SK-N-SH treated with all-trans-retinoic acid at 6 μM for 48 hours (cell line): Measurements from ENCODE around the gene CCL22.
"Not testable (repeated sequence)": the region's sequence is repeated elsewhere in the genome, so short reads cannot be mapped to it uniquely, and the experiment has no call there.

ENCODE experiments used
- ATAC-seq: fragments of 200-7000 bp; cut with Tn5 transposase; 3 replicates; pipeline ENCODE4 v1.9.1; 2020; ENCODE audit warnings: mild to moderate bottlenecking, moderate library complexity
- BACH2 ChIP-seq: fragments of 250-450 bp; sonication (Bioruptor Pico); IDR thresholded peaks from 2 replicates; pipeline ENCODE4 v1.9.0; 2021; ENCODE audit warnings: mild to moderate bottlenecking, borderline replicate concordance
- CSDC2 ChIP-seq: fragments of 250-450 bp; sonication (Bioruptor Pico); IDR thresholded peaks from 2 replicates; pipeline ENCODE4 v1.5.0; 2020; ENCODE audit warnings: mild to moderate bottlenecking, moderate library complexity
- GLIS3 ChIP-seq: fragments of 250-450 bp; sonication (Bioruptor Pico); IDR thresholded peaks from 2 replicates; pipeline ENCODE4 v1.5.0; 2020; ENCODE audit warnings: mild to moderate bottlenecking, moderate library complexity
- ISL1 ChIP-seq: fragments of 250-450 bp; sonication (Bioruptor Pico); IDR thresholded peaks from 2 replicates; pipeline ENCODE4 v2.1.2; 2022; ENCODE audit warnings: mild to moderate bottlenecking, moderate library complexity
- OSR1 ChIP-seq: fragments of 250-450 bp; sonication (Bioruptor Pico); IDR thresholded peaks from 2 replicates; pipeline ENCODE4 v1.8.0; 2022; ENCODE audit warnings: moderate library complexity, mild to moderate bottlenecking, inconsistent platforms
- PPARA ChIP-seq: fragments of 250-450 bp; sonication (Bioruptor Pico); IDR thresholded peaks from 2 replicates; pipeline ENCODE4 v1.5.0; 2020; ENCODE audit warnings: mild to moderate bottlenecking, borderline replicate concordance
- RARB ChIP-seq: fragments of 250-450 bp; sonication (Bioruptor Pico); IDR thresholded peaks from 2 replicates; pipeline ENCODE4 v1.8.0; 2021; ENCODE audit warnings: mild to moderate bottlenecking, moderate library complexity
- SNAI2 ChIP-seq: fragments of 250-450 bp; sonication (Bioruptor Pico); IDR thresholded peaks from 2 replicates; pipeline ENCODE4 v1.5.0; 2020; ENCODE audit warnings: mild to moderate bottlenecking, moderate library complexity
- TCF4 ChIP-seq: fragments of 250-450 bp; sonication (Bioruptor Pico); IDR thresholded peaks from 2 replicates; pipeline ENCODE4 v1.8.0; 2021; ENCODE audit warnings: mild to moderate bottlenecking, moderate library complexity, borderline replicate concordance
- TOX ChIP-seq: fragments of 250-450 bp; sonication (Bioruptor Pico); IDR thresholded peaks from 2 replicates; pipeline ENCODE4 v1.8.0; 2021; ENCODE audit warnings: mild to moderate bottlenecking, moderate library complexity, borderline replicate concordance
- ZC3H10 ChIP-seq: fragments of 250-450 bp; sonication (Bioruptor Pico); IDR thresholded peaks from 2 replicates; pipeline ENCODE4 v1.5.1; 2021; ENCODE audit warnings: mild to moderate bottlenecking, moderate library complexity
- ZFP3 ChIP-seq: fragments of 250-450 bp; sonication (Bioruptor Pico); IDR thresholded peaks from 2 replicates; pipeline ENCODE4 v1.5.0; 2020; ENCODE audit warnings: mild to moderate bottlenecking, moderate library complexity
- ZFP30 ChIP-seq: fragments of 450-650 bp; formaldehyde crosslinking; IDR thresholded peaks from 2 replicates; pipeline ENCODE4 v1.5.0; 2022; ENCODE audit warnings: mild to moderate bottlenecking, moderate library complexity
- ZNF565 ChIP-seq: fragments of 450-650 bp; formaldehyde crosslinking; conservative IDR thresholded peaks from 2 replicates; pipeline ENCODE4 v1.5.0; 2020; ENCODE audit warnings: low read depth, mild to moderate bottlenecking, moderate library complexity
- ZNF70 ChIP-seq: fragments of 450-650 bp; formaldehyde crosslinking; IDR thresholded peaks from 2 replicates; pipeline ENCODE4 v1.5.0; 2020; ENCODE audit warnings: mild to moderate bottlenecking, moderate library complexity
- ZNF8 ChIP-seq: fragments of 450-650 bp; formaldehyde crosslinking; IDR thresholded peaks from 2 replicates; pipeline ENCODE4 v1.5.0; 2020; ENCODE audit warnings: mild to moderate bottlenecking, moderate library complexity
- TF ChIP-seq, protein P1 (sequence below): fragments of 250-450 bp; sonication (Bioruptor Pico); IDR thresholded peaks from 2 replicates; pipeline ENCODE4 v1.5.1; 2020; ENCODE audit warnings: low read depth, mild to moderate bottlenecking, moderate library complexity
- TF ChIP-seq, protein P2 (sequence below): fragments of 250-450 bp; sonication (Bioruptor Pico); IDR thresholded peaks from 2 replicates; pipeline ENCODE4 v1.5.1; 2021; ENCODE audit warnings: mild to moderate bottlenecking, moderate library complexity
- TF ChIP-seq, protein P3 (sequence below): fragments of 250-450 bp; sonication (Bioruptor Pico); IDR thresholded peaks from 2 replicates; pipeline ENCODE4 v1.5.0; 2020; ENCODE audit warnings: mild to moderate bottlenecking, moderate library complexity
- TF ChIP-seq, protein P4 (sequence below): fragments of 250-450 bp; sonication (Bioruptor Pico); IDR thresholded peaks from 2 replicates; pipeline ENCODE4 v1.8.0; 2020; ENCODE audit warnings: mild to moderate bottlenecking, moderate library complexity, borderline replicate concordance

The CCL22 gene

DNA sequence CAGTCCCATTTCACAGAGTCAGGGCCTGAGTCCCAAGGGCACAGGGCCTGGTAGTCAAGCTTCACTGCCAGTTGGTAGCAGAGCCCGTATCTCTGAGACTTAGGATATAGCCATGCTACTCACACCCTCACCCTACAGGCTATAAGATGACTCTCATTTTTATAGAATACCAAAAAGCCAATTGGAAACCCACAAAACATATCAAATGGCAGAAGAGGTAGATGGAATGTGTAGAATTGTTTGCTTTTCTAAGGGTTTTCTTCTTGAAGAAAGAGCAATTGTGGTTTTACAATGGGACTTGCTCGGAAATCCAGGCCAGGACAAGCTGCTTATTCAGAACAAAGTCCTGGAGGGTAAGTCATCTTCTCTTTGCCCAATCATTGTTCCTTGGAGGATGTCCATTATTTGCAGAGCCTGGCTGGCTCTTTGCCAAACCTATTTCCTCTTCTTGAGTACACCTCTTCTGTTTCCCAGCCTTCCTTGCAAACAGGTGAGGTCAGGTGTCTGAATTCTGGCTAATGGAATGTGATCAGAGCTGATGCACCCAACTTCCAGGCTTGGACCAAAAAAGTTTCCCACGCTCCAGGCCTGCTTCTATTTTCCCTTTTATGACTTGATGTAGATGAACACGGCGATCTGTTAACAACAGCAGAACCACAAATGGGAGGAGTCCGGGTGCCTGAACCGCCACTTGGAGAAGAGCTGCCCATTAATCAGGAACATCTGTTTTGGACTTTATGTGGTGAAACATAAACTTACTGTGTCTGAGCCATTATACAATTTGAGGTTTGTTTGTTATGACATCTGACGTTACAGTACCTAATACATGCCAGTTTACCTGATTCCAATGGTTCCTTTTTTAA is 16.9 kb upstream of the CCL22 start:
- TF ChIP-seq, protein P1, sequence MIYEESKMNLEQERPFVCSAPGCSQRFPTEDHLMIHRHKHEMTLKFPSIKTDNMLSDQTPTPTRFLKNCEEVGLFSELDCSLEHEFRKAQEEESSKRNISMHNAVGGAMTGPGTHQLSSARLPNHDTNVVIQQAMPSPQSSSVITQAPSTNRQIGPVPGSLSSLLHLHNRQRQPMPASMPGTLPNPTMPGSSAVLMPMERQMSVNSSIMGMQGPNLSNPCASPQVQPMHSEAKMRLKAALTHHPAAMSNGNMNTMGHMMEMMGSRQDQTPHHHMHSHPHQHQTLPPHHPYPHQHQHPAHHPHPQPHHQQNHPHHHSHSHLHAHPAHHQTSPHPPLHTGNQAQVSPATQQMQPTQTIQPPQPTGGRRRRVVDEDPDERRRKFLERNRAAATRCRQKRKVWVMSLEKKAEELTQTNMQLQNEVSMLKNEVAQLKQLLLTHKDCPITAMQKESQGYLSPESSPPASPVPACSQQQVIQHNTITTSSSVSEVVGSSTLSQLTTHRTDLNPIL: no peak
- no peak for TF ChIP-seq ZNF8
- TF ChIP-seq, protein P2, sequence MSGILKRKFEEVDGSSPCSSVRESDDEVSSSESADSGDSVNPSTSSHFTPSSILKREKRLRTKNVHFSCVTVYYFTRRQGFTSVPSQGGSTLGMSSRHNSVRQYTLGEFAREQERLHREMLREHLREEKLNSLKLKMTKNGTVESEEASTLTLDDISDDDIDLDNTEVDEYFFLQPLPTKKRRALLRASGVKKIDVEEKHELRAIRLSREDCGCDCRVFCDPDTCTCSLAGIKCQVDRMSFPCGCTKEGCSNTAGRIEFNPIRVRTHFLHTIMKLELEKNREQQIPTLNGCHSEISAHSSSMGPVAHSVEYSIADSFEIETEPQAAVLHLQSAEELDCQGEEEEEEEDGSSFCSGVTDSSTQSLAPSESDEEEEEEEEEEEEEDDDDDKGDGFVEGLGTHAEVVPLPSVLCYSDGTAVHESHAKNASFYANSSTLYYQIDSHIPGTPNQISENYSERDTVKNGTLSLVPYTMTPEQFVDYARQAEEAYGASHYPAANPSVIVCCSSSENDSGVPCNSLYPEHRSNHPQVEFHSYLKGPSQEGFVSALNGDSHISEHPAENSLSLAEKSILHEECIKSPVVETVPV (CRISPR knock-in tag): no peak
- TF ChIP-seq ZC3H10 (CRISPR knock-in tag): no peak
- TF ChIP-seq ZNF565 (CRISPR knock-in tag): no peak
- TF ChIP-seq TOX (CRISPR knock-in tag): no peak
- TF ChIP-seq CSDC2 (CRISPR knock-in tag): no peak
- TF ChIP-seq, protein P3, sequence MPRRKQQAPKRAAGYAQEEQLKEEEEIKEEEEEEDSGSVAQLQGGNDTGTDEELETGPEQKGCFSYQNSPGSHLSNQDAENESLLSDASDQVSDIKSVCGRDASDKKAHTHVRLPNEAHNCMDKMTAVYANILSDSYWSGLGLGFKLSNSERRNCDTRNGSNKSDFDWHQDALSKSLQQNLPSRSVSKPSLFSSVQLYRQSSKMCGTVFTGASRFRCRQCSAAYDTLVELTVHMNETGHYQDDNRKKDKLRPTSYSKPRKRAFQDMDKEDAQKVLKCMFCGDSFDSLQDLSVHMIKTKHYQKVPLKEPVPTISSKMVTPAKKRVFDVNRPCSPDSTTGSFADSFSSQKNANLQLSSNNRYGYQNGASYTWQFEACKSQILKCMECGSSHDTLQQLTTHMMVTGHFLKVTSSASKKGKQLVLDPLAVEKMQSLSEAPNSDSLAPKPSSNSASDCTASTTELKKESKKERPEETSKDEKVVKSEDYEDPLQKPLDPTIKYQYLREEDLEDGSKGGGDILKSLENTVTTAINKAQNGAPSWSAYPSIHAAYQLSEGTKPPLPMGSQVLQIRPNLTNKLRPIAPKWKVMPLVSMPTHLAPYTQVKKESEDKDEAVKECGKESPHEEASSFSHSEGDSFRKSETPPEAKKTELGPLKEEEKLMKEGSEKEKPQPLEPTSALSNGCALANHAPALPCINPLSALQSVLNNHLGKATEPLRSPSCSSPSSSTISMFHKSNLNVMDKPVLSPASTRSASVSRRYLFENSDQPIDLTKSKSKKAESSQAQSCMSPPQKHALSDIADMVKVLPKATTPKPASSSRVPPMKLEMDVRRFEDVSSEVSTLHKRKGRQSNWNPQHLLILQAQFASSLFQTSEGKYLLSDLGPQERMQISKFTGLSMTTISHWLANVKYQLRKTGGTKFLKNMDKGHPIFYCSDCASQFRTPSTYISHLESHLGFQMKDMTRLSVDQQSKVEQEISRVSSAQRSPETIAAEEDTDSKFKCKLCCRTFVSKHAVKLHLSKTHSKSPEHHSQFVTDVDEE: no peak
- TF ChIP-seq ZNF70 (CRISPR knock-in tag): no peak
- no peak for TF ChIP-seq GLIS3 (CRISPR knock-in tag)
- TF ChIP-seq SNAI2: no peak
- TF ChIP-seq BACH2: no peak
- no peak for TF ChIP-seq ZFP3 (CRISPR knock-in tag)
- TF ChIP-seq OSR1 (CRISPR knock-in tag): no peak
- TF ChIP-seq TCF4: no peak; the same call in 1 of the 2 replicates
- no peak for TF ChIP-seq PPARA (CRISPR knock-in tag)
- TF ChIP-seq RARB (CRISPR knock-in tag): no peak
- no peak for TF ChIP-seq ZFP30 (CRISPR knock-in tag)
- TF ChIP-seq ISL1: no peak
- TF ChIP-seq, protein P4, sequence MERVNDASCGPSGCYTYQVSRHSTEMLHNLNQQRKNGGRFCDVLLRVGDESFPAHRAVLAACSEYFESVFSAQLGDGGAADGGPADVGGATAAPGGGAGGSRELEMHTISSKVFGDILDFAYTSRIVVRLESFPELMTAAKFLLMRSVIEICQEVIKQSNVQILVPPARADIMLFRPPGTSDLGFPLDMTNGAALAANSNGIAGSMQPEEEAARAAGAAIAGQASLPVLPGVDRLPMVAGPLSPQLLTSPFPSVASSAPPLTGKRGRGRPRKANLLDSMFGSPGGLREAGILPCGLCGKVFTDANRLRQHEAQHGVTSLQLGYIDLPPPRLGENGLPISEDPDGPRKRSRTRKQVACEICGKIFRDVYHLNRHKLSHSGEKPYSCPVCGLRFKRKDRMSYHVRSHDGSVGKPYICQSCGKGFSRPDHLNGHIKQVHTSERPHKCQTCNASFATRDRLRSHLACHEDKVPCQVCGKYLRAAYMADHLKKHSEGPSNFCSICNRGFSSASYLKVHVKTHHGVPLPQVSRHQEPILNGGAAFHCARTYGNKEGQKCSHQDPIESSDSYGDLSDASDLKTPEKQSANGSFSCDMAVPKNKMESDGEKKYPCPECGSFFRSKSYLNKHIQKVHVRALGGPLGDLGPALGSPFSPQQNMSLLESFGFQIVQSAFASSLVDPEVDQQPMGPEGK: no peak
- TF ChIP-seq, all 23 proteins: peak for 0
- peak; percentile 97 for ATAC-seq

DNA sequence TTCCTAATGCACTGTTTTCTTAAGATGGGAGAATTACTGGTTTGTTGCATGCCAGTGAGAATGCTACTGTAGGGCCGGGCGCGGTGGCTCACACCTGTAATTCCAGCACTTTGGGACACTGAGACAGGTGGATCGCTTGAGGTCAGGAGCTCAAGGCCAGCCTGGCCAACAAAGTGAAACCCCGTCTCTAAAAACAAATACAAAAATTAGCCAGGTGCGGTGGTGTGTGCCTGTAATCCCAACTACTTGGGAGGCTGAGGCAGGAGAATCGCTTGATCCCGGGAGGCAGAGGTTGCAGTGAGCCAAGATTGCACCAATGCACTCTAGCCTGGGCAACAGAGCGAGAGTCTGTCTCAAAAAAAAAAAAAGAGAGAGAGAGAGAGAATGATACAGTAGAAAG is 16.0 kb upstream of the CCL22 start:
- ATAC-seq: not testable (repeated sequence)

DNA sequence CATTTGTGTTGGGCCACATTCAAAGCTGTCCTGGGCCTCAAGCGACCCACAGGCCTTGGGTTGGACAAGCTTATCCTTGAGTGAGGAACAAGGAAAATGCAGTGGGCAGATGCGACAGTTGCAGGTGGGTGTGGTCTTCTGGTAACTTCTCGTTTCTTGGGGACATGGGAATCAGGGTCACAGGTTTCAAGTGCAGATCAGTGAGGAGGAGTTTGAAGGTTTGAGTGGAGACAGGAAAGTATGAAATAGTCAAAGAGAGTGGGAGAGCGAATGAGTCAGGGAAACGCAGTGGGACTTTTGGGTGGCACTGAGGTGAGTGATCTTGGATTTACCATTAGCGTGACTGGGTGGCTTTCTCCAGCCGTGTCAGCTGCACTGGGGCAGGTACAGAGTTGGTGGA is 15.4 kb upstream of the CCL22 start:
- TF ChIP-seq, protein P2 (CRISPR knock-in tag): no peak
- TF ChIP-seq ZNF70 (CRISPR knock-in tag): no peak
- ATAC-seq: no peak

DNA sequence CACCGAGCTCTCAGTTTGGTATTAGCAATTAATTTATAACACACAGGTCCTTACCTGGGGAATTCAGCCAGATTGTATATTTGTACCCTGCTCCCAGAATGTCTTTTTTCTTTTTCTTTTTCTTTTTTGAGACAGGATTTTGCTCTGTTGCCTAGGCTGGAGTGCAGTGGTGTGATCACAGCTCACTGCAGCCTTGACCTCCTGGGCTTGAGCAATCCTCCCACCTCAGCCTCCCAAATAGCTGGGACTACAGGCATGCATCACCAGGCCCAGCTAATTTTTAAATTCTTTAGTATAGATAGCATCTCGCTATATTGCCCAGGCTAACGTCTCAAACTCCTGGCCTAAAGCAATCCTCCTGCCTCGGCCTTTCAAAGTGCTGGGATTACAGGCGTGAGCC is 14.5 kb upstream of the CCL22 start:
- not testable (repeated sequence) for ATAC-seq
